Endothelial cell of umbilical vein (primary cell): ENCODE measurements around the gene SRCIN1.

Source experiments
- GATA2 ChIP-seq: IDR thresholded peaks from 2 replicates; pipeline ENCODE4 v1.7.0; 2011; ENCODE audit warnings: low read depth, mild to moderate bottlenecking, moderate library complexity, mixed read lengths, low read length; ENCODE audit not compliant: insufficient read length, insufficient read depth
- MAX ChIP-seq: IDR thresholded peaks from 2 replicates; pipeline ENCODE4 v1.6.1; 2011; ENCODE audit not compliant: insufficient read depth, insufficient read length
- MYC ChIP-seq: IDR thresholded peaks from one replicate; pipeline ENCODE4 v1.6.1; 2011; ENCODE audit warnings: mild to moderate bottlenecking, low read depth, low read length
- POLR2A ChIP-seq: IDR thresholded peaks from 2 replicates; pipeline ENCODE4 v1.6.1; 2012; ENCODE audit warnings: low read depth, mild to moderate bottlenecking, control low read depth, low read length
- POLR2AphosphoS5 ChIP-seq: IDR thresholded peaks from 2 replicates; pipeline ENCODE4 v1.6.1; 2012; ENCODE audit warnings: low read depth, mild to moderate bottlenecking, control low read depth, low read length, moderate library complexity; ENCODE audit not compliant: insufficient read depth
- TF ChIP-seq, protein P1 (sequence below), 2 donors: IDR thresholded peaks; 1 replicate in 1 of 2; 2 replicates in 1 of 2; pipeline ENCODE4 v1.5.1; 2011; ENCODE audit warnings: low read length in 2 of 2, mild to moderate bottlenecking in 2 of 2, moderate library complexity in 2 of 2, control low read depth in 1 of 2, inconsistent platforms in 1 of 2, low read depth in 1 of 2; ENCODE audit not compliant: insufficient read depth in 1 of 2; ENCODE audit errors: extremely low read depth in 1 of 2

DNA sequence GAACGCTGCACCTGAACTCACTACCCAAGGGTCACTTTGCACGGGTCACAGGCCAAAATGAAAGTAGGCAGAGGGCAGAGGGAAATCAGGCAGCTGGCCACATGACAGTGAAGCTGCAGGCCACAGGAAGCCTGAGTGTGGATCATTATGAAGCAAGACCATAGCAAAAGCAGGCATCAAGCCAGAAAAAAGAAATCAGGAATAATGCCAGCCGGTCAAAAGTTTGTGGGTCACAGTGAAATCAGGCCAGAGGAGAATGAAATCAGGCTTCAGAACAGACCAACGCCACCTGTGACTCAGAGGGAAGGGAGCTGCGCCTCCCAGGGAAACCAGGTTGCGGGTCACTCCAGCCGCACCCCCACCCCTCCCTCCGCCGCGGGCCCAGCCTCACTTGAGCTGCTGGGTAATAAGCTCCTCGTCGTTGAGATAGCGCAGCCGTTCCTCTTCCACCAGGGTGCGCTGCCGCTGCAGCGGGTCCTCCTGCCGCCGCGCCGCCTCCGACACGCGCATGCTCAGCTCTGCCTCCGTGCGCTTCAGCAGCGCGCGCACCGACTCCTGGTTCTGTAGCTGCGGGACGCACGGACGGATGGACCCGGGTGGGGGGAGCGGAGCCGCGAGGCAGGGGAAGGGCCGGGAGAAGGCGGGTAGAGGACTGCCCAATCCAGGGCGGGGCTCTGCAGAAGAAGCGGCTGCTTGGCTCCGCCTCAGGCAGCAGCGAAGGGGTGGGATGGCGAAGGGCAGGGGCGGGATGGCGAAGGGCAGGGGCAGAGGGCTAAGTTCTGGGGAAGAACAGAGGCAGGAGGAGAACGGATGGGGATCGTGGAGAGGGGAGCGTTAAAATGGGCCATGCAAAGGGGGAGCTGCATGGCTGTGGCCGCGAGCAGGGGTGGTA is 47.7 kb downstream of the SRCIN1 start:
- TF ChIP-seq, protein P1, sequence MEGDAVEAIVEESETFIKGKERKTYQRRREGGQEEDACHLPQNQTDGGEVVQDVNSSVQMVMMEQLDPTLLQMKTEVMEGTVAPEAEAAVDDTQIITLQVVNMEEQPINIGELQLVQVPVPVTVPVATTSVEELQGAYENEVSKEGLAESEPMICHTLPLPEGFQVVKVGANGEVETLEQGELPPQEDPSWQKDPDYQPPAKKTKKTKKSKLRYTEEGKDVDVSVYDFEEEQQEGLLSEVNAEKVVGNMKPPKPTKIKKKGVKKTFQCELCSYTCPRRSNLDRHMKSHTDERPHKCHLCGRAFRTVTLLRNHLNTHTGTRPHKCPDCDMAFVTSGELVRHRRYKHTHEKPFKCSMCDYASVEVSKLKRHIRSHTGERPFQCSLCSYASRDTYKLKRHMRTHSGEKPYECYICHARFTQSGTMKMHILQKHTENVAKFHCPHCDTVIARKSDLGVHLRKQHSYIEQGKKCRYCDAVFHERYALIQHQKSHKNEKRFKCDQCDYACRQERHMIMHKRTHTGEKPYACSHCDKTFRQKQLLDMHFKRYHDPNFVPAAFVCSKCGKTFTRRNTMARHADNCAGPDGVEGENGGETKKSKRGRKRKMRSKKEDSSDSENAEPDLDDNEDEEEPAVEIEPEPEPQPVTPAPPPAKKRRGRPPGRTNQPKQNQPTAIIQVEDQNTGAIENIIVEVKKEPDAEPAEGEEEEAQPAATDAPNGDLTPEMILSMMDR (IDR thresholded peaks at IDR 0.05; ENCODE audit: extremely low read depth in 1 of 2, insufficient read depth in 1 of 2, low read depth in 1 of 2, low read length in 2 of 2), result peak; percentile 94 to 98
- TF ChIP-seq POLR2AphosphoS5 (no peak), POLR2A (no peak), GATA2 (no peak), MYC (no peak), MAX (no peak)
